Gastroesophageal sphincter (tissue), 4 donors: Measurements from ENCODE around the gene TRIP12. TPM values are rescaled to one million over a fixed set of nuclear protein-coding genes. Genes with fewer than 3 reads are reported as not detected.
A peak's percentile ranks its signal among the peaks of the same experiment; 100 is the strongest.
"Not testable (repeated sequence)": the region's sequence is repeated elsewhere in the genome, so short reads cannot be mapped to it uniquely, and the experiment has no call there.

Experiments
- ATAC-seq: fragments of 150-250 bp; one replicate; pipeline ENCODE4 v1.9.1; 2016; ENCODE audit warnings: mild to moderate bottlenecking, moderate library complexity
- H3K27ac ChIP-seq, 4 donors: fragments of 200-600 bp; sonication (generic) in 3 of 4; 1 replicate in 3 of 4; 2 replicates in 1 of 4; pipeline ENCODE4 v1.5.1; 2016 to 2019
- H3K27me3 ChIP-seq: fragments of 200-600 bp; sonication (generic); one replicate; pipeline ENCODE4 v1.5.1; 2019
- H3K36me3 ChIP-seq, 2 donors: fragments of 200-600 bp; sonication (generic); one replicate each; pipeline ENCODE4 v1.5.1; 2019; ENCODE audit warnings: control low read depth in 1 of 2
- H3K4me1 ChIP-seq, 3 donors: fragments of 200-600 bp; sonication (generic); 1 replicate in 2 of 3; 2 replicates in 1 of 3; pipeline ENCODE4 v1.5.1; 2016 to 2019; ENCODE audit warnings: control low read depth in 2 of 3
- H3K4me3 ChIP-seq, 2 donors: fragments of 200-600 bp; sonication (generic); one replicate each; pipeline ENCODE4 v1.5.1; 2019; ENCODE audit warnings: mild to moderate bottlenecking in 1 of 2, moderate library complexity in 1 of 2
- H3K9me3 ChIP-seq, 3 donors: fragments of 200-600 bp; sonication (generic); one replicate each; pipeline ENCODE4 v1.5.1; 2017 to 2019; ENCODE audit warnings: control low read depth in 2 of 3
- CTCF ChIP-seq, 4 experiments: fragments of 200-600 bp in 2 of 4; fragments of 450-650 bp in 2 of 4; sonication (generic) in 1 of 4; IDR thresholded peaks; one replicate each; pipeline ENCODE4 v1.5.1; 2017 to 2019; ENCODE audit warnings: antibody characterized with exemption in 4 of 4, mild to moderate bottlenecking in 2 of 4, moderate library complexity in 2 of 4
- EP300 ChIP-seq: sonication (generic); formaldehyde crosslinking; IDR thresholded peaks from one replicate; pipeline ENCODE4 v1.6.1; 2017; ENCODE audit warnings: antibody characterized with exemption, mild to moderate bottlenecking
- POLR2A ChIP-seq, 2 donors: fragments of 450-650 bp; IDR thresholded peaks; one replicate each; pipeline ENCODE4 v1.6.1; 2017; ENCODE audit warnings: antibody characterized with exemption in 2 of 2, mild to moderate bottlenecking in 2 of 2, moderate library complexity in 1 of 2
- POLR2AphosphoS5 ChIP-seq: sonication (generic); formaldehyde crosslinking; IDR thresholded peaks from one replicate; pipeline ENCODE4 v1.6.1; 2017; ENCODE audit warnings: antibody characterized with exemption
- WGBS, 2 donors: methylation state at CpG; one replicate each; pipeline ENCODE4 v1.1.5; 2018; ENCODE audit warnings: low coverage in 1 of 2; 5-methylcytosine and 5-hydroxymethylcytosine counted together
- total RNA-seq, 4 donors: library from RNA; depleted of rRNA; stranded (reverse); fragments of >200 nt; gene quantifications; one replicate each; pipeline ENCODE4 v1.1.0, GENCODE V29; 2016

The TRIP12 gene
- total RNA-seq, 4 donors from 2014 or later: 138 to 203 (median 185) TPM

- H3K4me3 ChIP-seq: no peak overlapping the region
- no peaks in the 10 kb centered on the region for H3K4me1 ChIP-seq
- TF ChIP-seq EP300 (no peak), CTCF (IDR thresholded peaks at IDR 0.05) (no peak), POLR2A (IDR thresholded peaks at IDR 0.05) (no peak), POLR2AphosphoS5 (no peak)
- peaks cover 0 to 17% of the 10 kb centered on the region in 2 donors for H3K36me3 ChIP-seq
- 90 to 91% methylated on average over 2 to 5 of the region's 7 CpGs for WGBS, 2 donors
- H3K27me3 ChIP-seq: no peaks in the 10 kb centered on the region
- H3K9me3 ChIP-seq: no peaks in the 10 kb centered on the region
- ATAC-seq: no peak
- no peak overlapping the region for H3K27ac ChIP-seq
Observed at GRCh38 chr2:229930656-229931055, 8.8 kb upstream of the TRIP12 start.

GRCh38 chr2:229927817-229928321 lies 6.1 kb upstream of the TRIP12 start:
- no peak for ATAC-seq
- H3K4me3 ChIP-seq: no peak overlapping the region
- no peaks in the 10 kb centered on the region for H3K27me3 ChIP-seq
- TF ChIP-seq EP300 (no peak), CTCF (IDR thresholded peaks at IDR 0.05) (no peak), POLR2A (IDR thresholded peaks at IDR 0.05) (no peak), POLR2AphosphoS5 (no peak)
- WGBS, 2 donors: 94 to 95% methylated on average over 2 of the region's 2 CpGs
- H3K27ac ChIP-seq: no peak overlapping the region
- H3K9me3 ChIP-seq: no peaks in the 10 kb centered on the region
- H3K36me3 ChIP-seq: peaks cover 0 to 2% of the 10 kb centered on the region in 2 donors
- peaks cover 0 to 19% (median 3%) of the 10 kb centered on the region in 3 donors for H3K4me1 ChIP-seq

GRCh38 chr2:229925201-229925600 lies 3.4 kb upstream of the TRIP12 start:
- TF ChIP-seq CTCF (IDR thresholded peaks at IDR 0.05): no peak
- TF ChIP-seq EP300: no peak
- no peak for TF ChIP-seq POLR2AphosphoS5
- no peak for TF ChIP-seq POLR2A (IDR thresholded peaks at IDR 0.05)
- H3K36me3 ChIP-seq: no peaks in the 10 kb centered on the region
- no peak for ATAC-seq
- H3K9me3 ChIP-seq: no peaks in the 10 kb centered on the region
- H3K27me3 ChIP-seq: no peaks in the 10 kb centered on the region
- H3K4me1 ChIP-seq: peaks cover 0 to 24% (median 3%) of the 10 kb centered on the region in 3 donors
- no peak overlapping the region for H3K4me3 ChIP-seq
- no peak overlapping the region for H3K27ac ChIP-seq

- not testable (repeated sequence) for H3K4me3 ChIP-seq, H3K27me3 ChIP-seq, ATAC-seq, H3K27ac ChIP-seq, H3K36me3 ChIP-seq, H3K9me3 ChIP-seq
- peaks cover 0 to 31% (median 9%) of the 10 kb centered on the region in 3 donors for H3K4me1 ChIP-seq
- 96% methylated on average over 10 of the region's 10 CpGs; no CpG with 5 or more reads in 1 of the 2 donors for whole genome bisulfite sequencing, 2 donors
Observed at GRCh38 chr2:229924541-229924940, 2.7 kb upstream of the TRIP12 start.

- WGBS, 2 donors: 1 to 5% methylated on average over 11 to 16 of the region's 61 CpGs
- Histone ChIP-seq H3K4me1 (peaks cover 0 to 49% (median 9%) of the 10 kb centered on the region in 3 donors), H3K27me3 (no peaks in the 10 kb centered on the region), H3K9me3 (no peaks in the 10 kb centered on the region), H3K27ac (peak within 1 kb of the TSS; percentile 94 to 100 (median 98)), H3K36me3 (peaks cover 0 to 4% of the 10 kb centered on the region in 2 donors), H3K4me3 (peak within 1 kb of the TSS; percentile 70 to 96)
- ATAC-seq: peak; percentile 78
- TF ChIP-seq POLR2AphosphoS5 (no peak), POLR2A (IDR thresholded peaks at IDR 0.05) (no peak), CTCF (IDR thresholded peaks at IDR 0.05) (no peak), EP300 (no peak)
Observed at GRCh38 chr2:229922449-229923386, 909 bp upstream of the TRIP12 start, which contains the start of gene FBXO36. Gene FBXO36 (plus strand): TSS chr2:229922503. CDS start chr2:229922514, 11 bp downstream.
